Astrocyte (in vitro differentiated cells and primary cell): ENCODE measurements around the gene WNT9A. TPM values are rescaled to one million over a fixed set of nuclear protein-coding genes. Genes with fewer than 3 reads are reported as not detected.

Experiments used
- DNase-seq: peaks from one replicate; pipeline ENCODE4 v3.0.0-alpha.2; 2010; ENCODE audit warnings: low read depth
- FAIRE-seq: peaks from 2 replicates; lab custom pipeline; 2011; peaks lifted over from hg19 to GRCh38; lab: Jason Lieb, UNC
- H2AFZ ChIP-seq: 2 replicates; pipeline ENCODE4 v1.6.0; 2012; ENCODE audit warnings: low read depth, low read length, inconsistent platforms
- H3K27ac ChIP-seq: 2 replicates; pipeline ENCODE4 v1.5.1; 2011; ENCODE audit warnings: low read depth, low read length, inconsistent platforms
- H3K27me3 ChIP-seq: 2 replicates; pipeline ENCODE4 v1.6.0; 2011; ENCODE audit warnings: low read length, inconsistent platforms; ENCODE audit not compliant: insufficient read depth
- H3K36me3 ChIP-seq: 2 replicates; pipeline ENCODE4 v1.5.1; 2011; ENCODE audit warnings: low read length, inconsistent platforms; ENCODE audit not compliant: insufficient read depth
- H3K4me1 ChIP-seq: 2 replicates; pipeline ENCODE4 v1.5.1; 2011; ENCODE audit warnings: low read length, inconsistent platforms; ENCODE audit not compliant: insufficient read depth
- H3K4me2 ChIP-seq: 2 replicates; pipeline ENCODE4 v1.6.0; 2012; ENCODE audit warnings: low read length, inconsistent platforms
- H3K4me3 ChIP-seq: 2 replicates; pipeline ENCODE4 v1.5.1; 2011; ENCODE audit warnings: low read depth, mild to moderate bottlenecking, low read length, inconsistent platforms; ENCODE audit not compliant: insufficient read depth
- H3K79me2 ChIP-seq: 2 replicates; pipeline ENCODE4 v1.6.0; 2012; ENCODE audit warnings: mild to moderate bottlenecking, low read length, inconsistent platforms; ENCODE audit not compliant: insufficient read depth
- H3K9ac ChIP-seq: 2 replicates; pipeline ENCODE4 v1.6.0; 2012; ENCODE audit warnings: mild to moderate bottlenecking, low read length, inconsistent platforms
- H3K9me3 ChIP-seq: 2 replicates; pipeline ENCODE4 v1.5.1; 2012; ENCODE audit warnings: low read depth, mild to moderate bottlenecking, low read length, inconsistent platforms; ENCODE audit not compliant: insufficient read depth
- H4K20me1 ChIP-seq: 2 replicates; pipeline ENCODE4 v1.6.0; 2012; ENCODE audit warnings: low read length, inconsistent platforms; ENCODE audit not compliant: insufficient read depth
- H3K27ac Mint-ChIP-seq: one replicate; pipeline ENCODE4 v1.8.0; 2021; ENCODE audit warnings: mild to moderate bottlenecking, mixed read lengths; ENCODE audit not compliant: unreplicated experiment
- H3K27me3 Mint-ChIP-seq: one replicate; pipeline ENCODE4 v1.8.0; 2021; ENCODE audit warnings: low read depth, mixed read lengths; ENCODE audit not compliant: unreplicated experiment
- H3K36me3 Mint-ChIP-seq: one replicate; pipeline ENCODE4 v1.8.0; 2021; ENCODE audit warnings: low read depth, mixed read lengths; ENCODE audit not compliant: unreplicated experiment
- H3K4me1 Mint-ChIP-seq: one replicate; pipeline ENCODE4 v1.8.0; 2021; ENCODE audit warnings: low read depth, mixed read lengths; ENCODE audit not compliant: unreplicated experiment
- H3K4me3 Mint-ChIP-seq: one replicate; pipeline ENCODE4 v1.8.0; 2021; ENCODE audit warnings: mild to moderate bottlenecking, moderate library complexity, mixed read lengths; ENCODE audit not compliant: unreplicated experiment
- H3K9me3 Mint-ChIP-seq: one replicate; pipeline ENCODE4 v1.8.0; 2021; ENCODE audit warnings: mild to moderate bottlenecking, mixed read lengths; ENCODE audit not compliant: unreplicated experiment
- CTCF ChIP-seq: IDR thresholded peaks from 2 replicates; pipeline ENCODE4 v1.5.1; 2011; ENCODE audit warnings: low read depth, mild to moderate bottlenecking, inconsistent platforms, low read length, moderate library complexity; ENCODE audit not compliant: insufficient read depth
- EZH2 ChIP-seq: IDR thresholded peaks from 2 replicates; pipeline ENCODE4 v1.6.1; 2012; ENCODE audit warnings: mild to moderate bottlenecking, low read length, inconsistent platforms; ENCODE audit not compliant: insufficient read depth
- total RNA-seq: library from RNA; stranded (reverse); gene quantifications from 2 replicates; pipeline ENCODE4 v1.2.1, GENCODE V29; 2021

WNT9A gene
- total RNA-seq, 1 donor from 2014 or later: 4.1 TPM

GRCh38 chr1:227946624-227947385 is 927 bp downstream of the WNT9A start:
- Mint-ChIP-seq H3K27ac (no peak overlapping the region), H3K27me3 (peaks cover 17% of the 10 kb centered on the region), H3K36me3 (no peaks in the 10 kb centered on the region), H3K4me3 (peak overlapping the region; percentile 83), H3K4me1 (peaks cover 4% of the 10 kb centered on the region), H3K9me3 (no peaks in the 10 kb centered on the region)
- peak overlapping the region; percentile 92 for H3K4me2 ChIP-seq
- peak overlapping the region; percentile 50 for H3K4me3 ChIP-seq
- peak overlapping the region; percentile 13 for H3K9ac ChIP-seq
- H3K27me3 ChIP-seq: no peaks in the 10 kb centered on the region
- no peaks in the 10 kb centered on the region for H3K36me3 ChIP-seq
- H3K27ac ChIP-seq: no peak overlapping the region
- no peak for FAIRE-seq
- peak overlapping the region; percentile 56 for H2AFZ ChIP-seq
- H4K20me1 ChIP-seq: peaks cover 13% of the 10 kb centered on the region
- peaks cover 18% of the 10 kb centered on the region for H3K4me1 ChIP-seq
- no peaks in the 10 kb centered on the region for H3K79me2 ChIP-seq
- DNase-seq: peak; percentile 43
- H3K9me3 ChIP-seq: no peaks in the 10 kb centered on the region
- TF ChIP-seq EZH2: no peak
- peak; percentile 22 for TF ChIP-seq CTCF

- Mint-ChIP-seq H3K36me3 (no peaks in the 10 kb centered on the region), H3K9me3 (no peaks in the 10 kb centered on the region), H3K4me1 (peaks cover 4% of the 10 kb centered on the region), H3K27me3 (peaks cover 17% of the 10 kb centered on the region), H3K4me3 (peak overlapping the region; percentile 62), H3K27ac (no peak overlapping the region)
- no peak overlapping the region for H3K27ac ChIP-seq
- DNase-seq (peak; percentile 53), FAIRE-seq (no peak)
- H3K27me3 ChIP-seq: no peaks in the 10 kb centered on the region
- H3K36me3 ChIP-seq: no peaks in the 10 kb centered on the region
- no peaks in the 10 kb centered on the region for H3K9me3 ChIP-seq
- H2AFZ ChIP-seq: no peak overlapping the region
- peak overlapping the region; percentile 50 for H3K4me3 ChIP-seq
- H3K79me2 ChIP-seq: no peaks in the 10 kb centered on the region
- TF ChIP-seq CTCF (no peak), EZH2 (no peak)
- H3K9ac ChIP-seq: peak overlapping the region; percentile 13
- H3K4me1 ChIP-seq: peaks cover 18% of the 10 kb centered on the region
- peaks cover 13% of the 10 kb centered on the region for H4K20me1 ChIP-seq
- H3K4me2 ChIP-seq: peak overlapping the region; percentile 92
Measured at GRCh38 chr1:227945891-227946623, 1.7 kb downstream of the WNT9A start.
